Breast epithelium (tissue), 3 donors: Measurements from ENCODE around the gene DRGX.

Experiments
- CTCF ChIP-seq, 3 donors: fragments of 450-650 bp; IDR thresholded peaks; one replicate each; pipeline ENCODE4 v1.5.1; 2016 to 2017; ENCODE audit warnings: antibody characterized with exemption in 3 of 3, mild to moderate bottlenecking in 3 of 3, moderate library complexity in 3 of 3
- POLR2A ChIP-seq: fragments of 450-650 bp; IDR thresholded peaks from one replicate; pipeline ENCODE4 v1.6.1; 2016; ENCODE audit warnings: antibody characterized with exemption, mild to moderate bottlenecking, moderate library complexity
- POLR2AphosphoS5 ChIP-seq, 3 donors: sonication (generic); formaldehyde crosslinking; IDR thresholded peaks; one replicate each; pipeline ENCODE4 v1.6.1; 2017; ENCODE audit warnings: antibody characterized with exemption in 3 of 3

- TF ChIP-seq CTCF (IDR thresholded peaks at IDR 0.05) (no peak), POLR2AphosphoS5 (IDR thresholded peaks at IDR 0.05) (no peak), POLR2A (no peak)
Measured at GRCh38 chr10:49395741-49396665, at the start of gene DRGX.
